Neural progenitor cell (in vitro differentiated cells): ENCODE results near the gene AUNIP. TPM values are rescaled to one million over a fixed set of nuclear protein-coding genes. Genes with fewer than 3 reads are reported as not detected.

Experiments used
- DNase-seq: peaks from one replicate; pipeline ENCODE4 v3.0.0-alpha.2; 2016; ENCODE audit warnings: low spot score
- H2AFZ ChIP-seq: fragments of 200-600 bp; sonication (generic); replicated peaks from 2 replicates; pipeline ENCODE4 v1.6.1; 2016; ENCODE audit warnings: antibody characterized with exemption
- H3F3A ChIP-seq: fragments of 200-600 bp; sonication (generic); 2 replicates; pipeline ENCODE4 v1.6.1; 2016; ENCODE audit warnings: antibody characterized with exemption, low read depth
- H3K27ac ChIP-seq: fragments of 200-600 bp; sonication (generic); 2 replicates; pipeline ENCODE4 v1.5.1; 2016; ENCODE audit warnings: mild to moderate bottlenecking
- H3K27me3 ChIP-seq: fragments of 200-600 bp; sonication (generic); 2 replicates; pipeline ENCODE4 v1.6.1; 2016; ENCODE audit warnings: mild to moderate bottlenecking, moderate library complexity
- H3K36me3 ChIP-seq: fragments of 200-600 bp; sonication (generic); 2 replicates; pipeline ENCODE4 v1.5.1; 2016
- H3K4me1 ChIP-seq: fragments of 200-600 bp; sonication (generic); 2 replicates; pipeline ENCODE4 v1.6.1; 2016; ENCODE audit warnings: mixed run types
- H3K4me2 ChIP-seq: fragments of 200-600 bp; sonication (generic); 2 replicates; pipeline ENCODE4 v1.6.1; 2016
- H3K4me3 ChIP-seq: fragments of 200-600 bp; sonication (generic); 2 replicates; pipeline ENCODE4 v1.5.1; 2016
- H3K79me2 ChIP-seq: fragments of 200-600 bp; sonication (generic); 2 replicates; pipeline ENCODE4 v1.6.1; 2016; ENCODE audit warnings: low read depth
- H3K9ac ChIP-seq: fragments of 200-600 bp; sonication (generic); 2 replicates; pipeline ENCODE4 v1.6.1; 2016
- H3K9me3 ChIP-seq: fragments of 200-600 bp; sonication (generic); 2 replicates; pipeline ENCODE4 v1.5.1; 2016; ENCODE audit warnings: low read depth
- H4K20me1 ChIP-seq: fragments of 200-600 bp; sonication (generic); 2 replicates; pipeline ENCODE4 v1.6.1; 2016; ENCODE audit warnings: low read depth
- H3K27ac Mint-ChIP-seq: 3 replicates; pipeline ENCODE4 v1.8.0; 2021; ENCODE audit warnings: mixed read lengths
- H3K27me3 Mint-ChIP-seq: 2 replicates; pipeline ENCODE4 v1.8.0; 2022; ENCODE audit warnings: low read depth, mild to moderate bottlenecking, inconsistent platforms, moderate library complexity, mixed read lengths; ENCODE audit not compliant: insufficient read depth
- H3K36me3 Mint-ChIP-seq: 3 replicates; pipeline ENCODE4 v1.8.0; 2021; ENCODE audit warnings: mixed read lengths
- H3K4me1 Mint-ChIP-seq: 3 replicates; pipeline ENCODE4 v1.8.0; 2021; ENCODE audit warnings: mixed read lengths
- H3K4me3 Mint-ChIP-seq: 3 replicates; pipeline ENCODE4 v1.8.0; 2021; ENCODE audit warnings: mild to moderate bottlenecking, moderate library complexity, mixed read lengths
- H3K9me3 Mint-ChIP-seq: 3 replicates; pipeline ENCODE4 v1.8.0; 2020; ENCODE audit warnings: mixed read lengths
- CTCF ChIP-seq: fragments of 200-600 bp; sonication (generic); IDR thresholded peaks from 2 replicates; pipeline ENCODE4 v1.5.1; 2017; ENCODE audit warnings: antibody characterized with exemption, mild to moderate bottlenecking
- EZH2 ChIP-seq: fragments of 200-600 bp; sonication (generic); IDR thresholded peaks from 2 replicates; pipeline ENCODE4 v1.6.1; 2017; ENCODE audit warnings: antibody characterized with exemption, mild to moderate bottlenecking, moderate library complexity
- EZH2phosphoT487 ChIP-seq: fragments of 200-600 bp; sonication (generic); IDR thresholded peaks from 2 replicates; pipeline ENCODE4 v1.6.1; 2017; ENCODE audit warnings: antibody characterized with exemption
- total RNA-seq: library from RNA; depleted of rRNA; stranded (reverse); fragments of >200 nt; gene quantifications from 2 replicates; pipeline ENCODE4 v1.2.3, GENCODE V29; 2015; ENCODE audit warnings: low replicate concordance

AUNIP gene
- total RNA-seq, 1 donor from 2014 or later: 15.2 TPM

GRCh38 chr1:25799935-25800702, 59.1 kb downstream of the AUNIP start, which contains the start of gene SELENON:
Gene SELENON (plus strand): TSS chr1:25800193. CDS start chr1:25800231, 38 bp downstream.
- Histone ChIP-seq H2AFZ (no peak within 1 kb of the TSS), H3K79me2 (peaks cover 31% of the 10 kb centered on the region), H3K9me3 (no peaks in the 10 kb centered on the region), H3K9ac (peak within 1 kb of the TSS; percentile 42), H3K27me3 (peaks cover 5% of the 10 kb centered on the region), H3K4me3 (peak within 1 kb of the TSS; percentile 70), H3K36me3 (no peaks in the 10 kb centered on the region), H4K20me1 (peaks cover 28% of the 10 kb centered on the region), H3K4me1 (peaks cover 38% of the 10 kb centered on the region), H3K27ac (no peak within 1 kb of the TSS), H3F3A (peaks cover 30% of the 10 kb centered on the region), H3K4me2 (peak within 1 kb of the TSS; percentile 92)
- H3K9me3 Mint-ChIP-seq: no peaks in the 10 kb centered on the region
- peak within 1 kb of the TSS; percentile 68 for H3K27ac Mint-ChIP-seq
- no peak for TF ChIP-seq EZH2phosphoT487
- TF ChIP-seq EZH2: no peak
- TF ChIP-seq CTCF: no peak
- peaks cover 57% of the 10 kb centered on the region for H3K4me1 Mint-ChIP-seq
- no peaks in the 10 kb centered on the region for H3K36me3 Mint-ChIP-seq
- H3K4me3 Mint-ChIP-seq: peak within 1 kb of the TSS; percentile 88
- peak; percentile 90 for DNase-seq
- H3K27me3 Mint-ChIP-seq: peaks cover 17% of the 10 kb centered on the region

GRCh38 chr1:25799352-25799934, 59.8 kb downstream of the AUNIP start:
- Histone ChIP-seq H3K4me3 (peak overlapping the region; percentile 41), H3K4me1 (peaks cover 33% of the 10 kb centered on the region), H3K27ac (no peak overlapping the region), H3K9ac (no peak overlapping the region), H2AFZ (no peak overlapping the region), H3K27me3 (peaks cover 5% of the 10 kb centered on the region), H4K20me1 (peaks cover 26% of the 10 kb centered on the region), H3K79me2 (peaks cover 31% of the 10 kb centered on the region), H3K9me3 (no peaks in the 10 kb centered on the region), H3K36me3 (no peaks in the 10 kb centered on the region), H3F3A (peaks cover 30% of the 10 kb centered on the region), H3K4me2 (peak overlapping the region; percentile 78)
- Mint-ChIP-seq H3K27ac (peak overlapping the region; percentile 68), H3K4me3 (peak overlapping the region; percentile 79), H3K36me3 (no peaks in the 10 kb centered on the region), H3K9me3 (no peaks in the 10 kb centered on the region), H3K27me3 (peaks cover 13% of the 10 kb centered on the region), H3K4me1 (peaks cover 51% of the 10 kb centered on the region)
- DNase-seq: no peak
- no peak for TF ChIP-seq EZH2
- no peak for TF ChIP-seq EZH2phosphoT487
- TF ChIP-seq CTCF: no peak

GRCh38 chr1:25798666-25799351, 60.4 kb downstream of the AUNIP start:
- Histone ChIP-seq H3K4me2 (peak overlapping the region; percentile 78), H3K4me1 (peaks cover 26% of the 10 kb centered on the region), H3F3A (peaks cover 26% of the 10 kb centered on the region), H3K36me3 (no peaks in the 10 kb centered on the region), H4K20me1 (peaks cover 19% of the 10 kb centered on the region), H3K27ac (no peak overlapping the region), H3K27me3 (peaks cover 5% of the 10 kb centered on the region), H3K79me2 (peaks cover 27% of the 10 kb centered on the region), H3K9ac (no peak overlapping the region), H2AFZ (no peak overlapping the region), H3K4me3 (no peak overlapping the region), H3K9me3 (no peaks in the 10 kb centered on the region)
- Mint-ChIP-seq H3K9me3 (no peaks in the 10 kb centered on the region), H3K4me1 (peaks cover 45% of the 10 kb centered on the region), H3K36me3 (no peaks in the 10 kb centered on the region), H3K27ac (no peak overlapping the region), H3K27me3 (peaks cover 13% of the 10 kb centered on the region), H3K4me3 (peak overlapping the region; percentile 79)
- no peak for DNase-seq
- TF ChIP-seq EZH2: no peak
- TF ChIP-seq CTCF: no peak
- TF ChIP-seq EZH2phosphoT487: no peak
